Astrocyte (in vitro differentiated cells and primary cell): ENCODE measurements around the gene DYNLT1.

Experiments
- CTCF ChIP-seq: IDR thresholded peaks from 2 replicates; pipeline ENCODE4 v1.5.1; 2011; ENCODE audit warnings: low read depth, mild to moderate bottlenecking, inconsistent platforms, low read length, moderate library complexity; ENCODE audit not compliant: insufficient read depth
- EZH2 ChIP-seq: IDR thresholded peaks from 2 replicates; pipeline ENCODE4 v1.6.1; 2012; ENCODE audit warnings: mild to moderate bottlenecking, low read length, inconsistent platforms; ENCODE audit not compliant: insufficient read depth

- TF ChIP-seq CTCF (no peak), EZH2 (no peak)
Measured at GRCh38 chr6:158646023-158646910, 1.7 kb upstream of the DYNLT1 start.
